ENCODE data around the gene PLA2G2C. TPM values are rescaled to one million over a fixed set of nuclear protein-coding genes. Genes with fewer than 3 reads are reported as not detected.

Gene PLA2G2C
- total RNA-seq, 2 experiments from 2014 or later, result not detected

DNA sequence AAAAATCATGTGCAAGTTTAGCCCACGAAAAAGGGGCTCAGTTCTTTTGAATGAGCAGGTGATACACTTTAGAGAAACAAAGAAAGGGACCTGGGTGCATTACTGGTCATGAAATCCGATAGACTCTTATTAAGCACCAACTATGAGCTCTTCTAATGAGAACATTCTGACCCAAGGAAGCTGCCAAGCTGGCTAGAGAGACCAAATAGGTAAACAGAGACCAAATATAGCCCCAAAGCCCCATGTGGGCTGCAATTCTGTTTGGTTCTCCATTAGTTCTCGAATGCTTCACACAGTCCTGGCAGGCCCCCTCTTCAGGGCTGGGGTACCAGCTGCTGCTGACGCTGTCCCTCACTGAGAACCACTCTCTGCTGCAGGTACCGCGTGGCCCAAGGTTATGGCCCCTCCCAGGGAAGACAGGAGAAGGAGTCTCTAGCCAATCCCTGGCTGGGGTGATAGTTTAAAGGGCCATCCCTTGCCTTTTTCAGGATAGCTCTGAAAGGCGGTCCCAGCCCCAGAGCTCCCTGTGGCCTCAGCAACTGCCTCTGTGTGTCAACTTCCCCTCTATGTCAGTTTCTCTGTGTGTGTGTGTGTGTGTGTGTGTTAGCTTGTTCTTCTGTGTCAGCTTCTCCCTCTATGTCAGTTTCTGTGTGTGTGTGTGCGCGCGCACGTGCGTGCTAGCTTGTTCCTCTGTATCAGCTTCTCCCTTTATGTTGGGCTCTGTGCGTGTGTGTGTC lies 7.5 kb downstream of the PLA2G2C start:
- no peak overlapping the region for H3K27ac Mint-ChIP-seq
- ChIA-PET POLR2A (interaction anchor here (0.5 to 1.1 kb wide), 2 partner anchors 8 to 31 kb away, joined by 4 to 5 read pairs; no protein-coding TSS in a partner anchor), CTCF (interaction anchor here (1.4 to 3.2 kb wide), 6 partner anchors 10 to 17 kb away, joined by 5 to 14 read pairs (median 10); no protein-coding TSS in a partner anchor)
- no peak for DNase-seq
- peaks cover 4% of the 10 kb centered on the region for H3K4me1 Mint-ChIP-seq
- no peak overlapping the region for H3K4me3 Mint-ChIP-seq
- peaks cover 12% of the 10 kb centered on the region for H3K9me3 Mint-ChIP-seq
- peaks cover 7% of the 10 kb centered on the region for H3K36me3 Mint-ChIP-seq (ENCODE audit: low read depth)
- H3K27me3 Mint-ChIP-seq, result peaks cover 8% of the 10 kb centered on the region

DNA sequence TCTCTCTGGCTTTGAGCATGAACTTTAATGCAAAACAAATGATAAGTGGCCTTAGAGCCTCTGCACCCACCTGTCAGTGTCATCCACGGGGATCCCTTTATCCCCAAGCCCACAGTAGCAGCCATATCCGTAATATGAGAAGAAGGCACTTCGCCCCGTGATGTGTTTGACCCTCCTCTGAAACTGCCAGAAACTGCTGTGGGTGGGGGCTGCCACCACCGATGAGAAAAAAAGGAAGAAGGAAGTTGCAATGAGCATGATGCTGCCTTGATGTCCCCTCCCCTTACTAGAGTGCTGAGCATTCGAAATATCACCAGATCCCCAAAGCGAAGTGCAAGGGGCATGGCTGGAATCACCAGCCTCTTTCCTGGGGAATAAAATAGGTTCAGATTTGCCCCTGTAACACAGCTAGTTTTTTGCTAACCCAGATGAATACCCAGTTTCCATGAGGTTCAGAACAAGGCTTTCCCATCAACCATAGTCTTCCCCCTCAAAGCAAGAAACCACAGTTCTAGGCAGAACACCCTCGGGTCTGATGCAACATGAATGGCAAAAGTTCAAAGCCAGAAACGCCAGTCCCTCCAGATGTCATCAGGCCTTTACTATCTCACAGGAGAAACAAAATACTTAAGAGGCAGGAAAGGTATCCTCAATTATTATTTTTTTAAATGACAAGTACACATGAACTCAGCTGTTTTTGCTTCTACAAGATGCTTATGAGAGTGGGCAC lies 11.2 kb downstream of the PLA2G2C start:
- peaks cover 8% of the 10 kb centered on the region for H3K9me3 Mint-ChIP-seq
- peaks cover 6% of the 10 kb centered on the region for H3K36me3 Mint-ChIP-seq (ENCODE audit: low read depth)
- H3K27ac Mint-ChIP-seq, result no peak overlapping the region
- ChIA-PET CTCF (interaction anchor here (0.9 to 3.3 kb wide), 3 partner anchors 9 to 23 kb away, joined by 3 to 15 read pairs (median 3); no protein-coding TSS in a partner anchor), POLR2A (no interaction called here)
- peaks cover 8% of the 10 kb centered on the region for H3K27me3 Mint-ChIP-seq
- DNase-seq, result no peak
- H3K4me1 Mint-ChIP-seq, result peaks cover 12% of the 10 kb centered on the region
- no peak overlapping the region for H3K4me3 Mint-ChIP-seq

DNA sequence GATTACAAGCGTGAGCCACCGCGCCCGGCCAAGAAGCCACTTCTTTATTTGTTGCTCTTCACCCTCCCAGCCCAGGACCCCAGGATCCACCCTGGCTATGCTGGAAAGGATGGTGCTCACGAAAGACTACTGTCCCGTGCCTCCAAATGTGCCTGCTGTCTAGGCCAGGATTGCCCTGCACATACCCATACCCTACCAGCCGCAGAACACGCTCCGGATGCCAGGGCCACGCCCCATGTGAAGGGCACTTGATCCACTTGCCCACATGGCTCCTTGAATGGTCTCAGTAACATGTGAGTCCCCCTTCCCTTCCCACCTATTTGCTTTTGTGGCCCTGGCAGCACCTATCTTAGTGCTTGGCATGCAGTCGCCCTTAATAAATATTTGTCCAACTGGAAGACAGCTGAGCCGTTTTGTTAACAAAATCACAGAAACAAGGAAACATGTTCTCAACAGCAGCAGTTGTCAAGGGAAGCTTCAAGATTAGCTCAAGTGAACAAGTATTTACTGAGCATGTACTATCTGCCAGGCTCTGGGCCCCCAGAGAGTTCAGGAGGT lies 14.2 kb downstream of the PLA2G2C start:
- POLR2A ChIA-PET, result interaction anchor here (1.3 kb wide), 1 partner anchor 7 kb away, joined by 4 read pairs; no protein-coding TSS in a partner anchor
- Mint-ChIP-seq H3K9me3 (no peaks in the 10 kb centered on the region), H3K27ac (no peak overlapping the region)

DNA sequence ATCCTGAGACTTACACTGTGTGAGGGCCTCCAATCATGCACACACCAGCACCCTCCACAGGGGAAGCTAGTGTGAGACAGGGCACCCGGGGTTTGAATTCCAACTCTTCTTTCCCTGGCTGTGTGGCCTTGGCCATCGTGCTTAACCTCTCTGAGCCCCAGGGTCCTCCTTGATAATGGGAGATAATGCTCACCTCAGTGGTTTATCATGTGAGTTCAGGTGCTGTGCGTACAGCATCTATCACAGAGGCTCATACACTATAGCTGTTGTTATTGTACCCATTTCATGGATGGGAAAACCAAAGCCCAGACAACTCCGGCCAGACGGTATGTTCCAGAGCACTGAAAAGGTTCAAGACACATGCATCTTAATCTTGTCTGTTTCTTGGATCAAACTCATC lies 16.4 kb downstream of the PLA2G2C start:
- Mint-ChIP-seq H3K4me1 (peaks cover 12% of the 10 kb centered on the region), H3K27ac (no peak overlapping the region), H3K36me3 (ENCODE audit: low read depth) (no peaks in the 10 kb centered on the region), H3K9me3 (peaks cover 4% of the 10 kb centered on the region), H3K27me3 (no peaks in the 10 kb centered on the region), H3K4me3 (no peak overlapping the region)
- CTCF ChIA-PET, result interaction anchor here (1.0 to 1.6 kb wide), 2 partner anchors 11 to 252 kb away, joined by 3 to 4 read pairs; no protein-coding TSS in a partner anchor
- DNase-seq, result no peak
- POLR2A ChIA-PET, result no interaction called here

More for the DNA sequence above, 14.2 kb downstream of the PLA2G2C start:
- CTCF ChIA-PET, result interaction anchor here (1.0 to 3.3 kb wide), 4 partner anchors 9 to 15 kb away, joined by 3 to 15 read pairs (median 4); no protein-coding TSS in a partner anchor
- Mint-ChIP-seq H3K27me3 (peaks cover 3% of the 10 kb centered on the region), H3K4me3 (no peak overlapping the region), H3K36me3 (ENCODE audit: low read depth) (no peaks in the 10 kb centered on the region), H3K4me1 (peaks cover 12% of the 10 kb centered on the region)
- DNase-seq, result no peak

DNA sequence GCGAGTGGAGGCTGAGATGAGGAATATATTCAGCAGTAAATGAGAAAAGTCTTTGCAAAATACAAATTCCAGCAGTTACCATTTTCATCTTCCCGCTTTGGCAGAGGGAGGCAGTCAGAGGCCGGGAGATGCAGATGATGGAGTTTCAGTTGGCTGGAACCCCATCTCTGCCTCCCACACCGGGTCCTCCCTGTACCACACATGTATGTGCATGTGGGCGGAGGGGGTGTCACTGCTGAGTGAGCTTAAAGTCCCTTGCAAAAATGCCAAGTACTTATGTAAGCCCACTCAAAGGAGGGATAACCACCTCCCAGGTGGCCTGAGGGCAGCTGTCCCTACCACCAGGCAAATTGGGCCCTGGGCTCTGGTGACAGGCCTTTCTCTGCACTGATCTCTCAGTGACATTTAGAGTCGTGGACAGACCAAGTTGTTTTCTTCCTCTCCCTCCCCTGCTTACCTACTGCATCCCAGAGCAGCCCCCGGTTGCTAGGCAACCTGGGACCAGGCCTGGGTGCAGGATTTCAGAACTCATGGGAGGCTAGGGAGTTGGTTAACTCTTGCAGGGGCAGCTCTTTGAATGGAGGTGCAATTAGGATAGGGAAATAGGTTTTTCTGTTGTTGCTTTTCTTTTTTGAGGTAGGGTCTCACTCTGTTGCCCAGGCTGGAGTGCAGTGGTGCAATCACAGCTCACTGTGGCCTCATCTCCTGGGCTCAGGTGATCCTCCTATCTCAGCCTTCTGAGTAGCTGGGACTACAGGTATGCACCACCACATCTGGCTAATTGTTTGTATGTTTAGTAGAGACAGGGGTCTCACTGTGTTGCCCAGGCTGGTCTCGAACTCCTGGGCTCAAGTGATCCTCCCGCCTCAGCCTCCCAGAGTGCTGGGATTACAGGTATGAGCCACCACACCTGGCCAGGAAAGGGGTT lies 17.5 kb downstream of the PLA2G2C start:
- ChIA-PET POLR2A (no interaction called here), CTCF (interaction anchor here (0.5 to 1.4 kb wide), 6 partner anchors 8 to 365 kb away, joined by 3 read pairs; no protein-coding TSS in a partner anchor)
- no peak overlapping the region for H3K27ac Mint-ChIP-seq
- H3K9me3 Mint-ChIP-seq, result peaks cover 8% of the 10 kb centered on the region
- H3K27me3 Mint-ChIP-seq, result peaks cover 2% of the 10 kb centered on the region
- no peaks in the 10 kb centered on the region for H3K36me3 Mint-ChIP-seq (ENCODE audit: low read depth)
- peaks cover 12% of the 10 kb centered on the region for H3K4me1 Mint-ChIP-seq
- no peak overlapping the region for H3K4me3 Mint-ChIP-seq
- DNase-seq, result no peak

DNA sequence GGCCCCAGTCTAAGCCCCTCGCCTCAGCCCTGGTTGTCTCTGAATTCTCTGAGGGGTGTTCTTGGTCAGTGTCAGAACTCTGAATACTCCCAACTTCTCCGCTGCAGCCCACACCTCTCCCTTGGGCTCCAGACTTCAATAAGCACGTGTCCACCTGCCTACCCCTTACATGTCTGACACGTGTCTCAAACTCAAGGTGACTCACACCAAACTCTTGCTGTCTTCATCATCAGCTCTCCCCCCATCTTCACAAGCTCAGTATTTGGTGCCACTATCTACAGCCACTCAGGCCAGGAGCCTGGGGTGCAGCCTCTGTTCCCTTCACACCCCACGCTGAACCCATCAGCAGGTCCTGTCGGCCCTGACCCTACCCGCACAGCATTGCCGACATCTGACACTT lies 19.2 kb downstream of the PLA2G2C start:
- POLR2A ChIA-PET, result no interaction called here
- Mint-ChIP-seq H3K4me3 (no peak overlapping the region), H3K27ac (no peak overlapping the region), H3K4me1 (peaks cover 8% of the 10 kb centered on the region), H3K9me3 (peaks cover 18% of the 10 kb centered on the region), H3K36me3 (ENCODE audit: low read depth) (no peaks in the 10 kb centered on the region), H3K27me3 (peaks cover 2% of the 10 kb centered on the region)
- DNase-seq, result no peak
- CTCF ChIA-PET, result interaction anchor here (2.0 to 3.6 kb wide), 3 partner anchors 10 to 28 kb away, joined by 6 to 14 read pairs (median 13); no protein-coding TSS in a partner anchor

DNA sequence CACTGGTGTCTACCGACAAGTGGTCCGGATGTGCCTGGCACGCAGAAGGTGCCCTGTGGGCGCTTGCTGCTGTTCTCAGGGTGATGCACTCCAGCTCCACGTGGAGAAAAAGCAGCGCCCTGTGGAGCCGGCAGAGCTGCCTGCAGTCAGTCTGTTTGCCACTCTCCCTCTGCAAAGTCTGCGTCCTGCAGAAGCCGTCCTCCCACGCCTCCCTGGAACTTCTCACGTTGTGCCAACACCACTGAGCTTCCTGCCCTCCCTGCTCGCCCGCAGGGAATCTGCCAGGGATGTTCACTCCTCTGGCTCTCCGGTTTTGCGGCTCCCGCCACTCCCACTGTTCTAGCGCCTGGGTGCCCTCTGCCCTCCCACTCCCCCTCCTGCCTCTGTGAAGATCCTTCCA lies 20.3 kb downstream of the PLA2G2C start:
- peaks cover 2% of the 10 kb centered on the region for H3K27me3 Mint-ChIP-seq
- H3K36me3 Mint-ChIP-seq (ENCODE audit: low read depth), result no peaks in the 10 kb centered on the region
- ChIA-PET POLR2A (no interaction called here), CTCF (interaction anchor here (0.9 to 3.6 kb wide), 7 partner anchors 8 to 46 kb away, joined by 3 to 14 read pairs (median 6); no protein-coding TSS in a partner anchor)
- no peak overlapping the region for H3K27ac Mint-ChIP-seq
- no peaks in the 10 kb centered on the region for H3K4me1 Mint-ChIP-seq
- DNase-seq, result no peak
- H3K4me3 Mint-ChIP-seq, result no peak overlapping the region
- peaks cover 24% of the 10 kb centered on the region for H3K9me3 Mint-ChIP-seq

DNA sequence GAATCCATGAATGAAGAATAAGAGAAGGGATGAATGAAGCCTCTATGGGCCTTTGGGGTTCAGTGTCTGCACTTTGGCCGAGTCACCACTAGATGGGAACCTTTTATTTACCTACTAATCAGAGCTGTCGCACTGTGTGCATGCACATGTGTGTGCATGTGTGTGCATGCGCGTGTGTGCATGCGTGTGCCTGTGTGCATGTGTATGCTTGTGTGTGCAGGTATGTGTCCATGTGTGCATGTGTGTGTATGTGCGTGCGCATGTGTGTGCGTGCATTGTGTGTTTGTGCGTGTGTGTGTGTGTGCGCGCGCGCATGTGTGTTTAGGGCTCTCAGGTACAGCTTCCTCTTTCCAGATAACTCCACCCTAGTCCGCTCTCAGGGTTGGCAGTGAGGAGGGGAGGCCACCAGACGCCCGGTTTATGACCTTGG lies 20.8 kb downstream of the PLA2G2C start:
- H3K9me3 Mint-ChIP-seq, result peaks cover 29% of the 10 kb centered on the region
- peaks cover 2% of the 10 kb centered on the region for H3K27me3 Mint-ChIP-seq
- no peak overlapping the region for H3K4me3 Mint-ChIP-seq
- ChIA-PET CTCF (interaction anchor here (0.9 to 3.6 kb wide), 7 partner anchors 9 to 47 kb away, joined by 3 to 14 read pairs (median 6); no protein-coding TSS in a partner anchor), POLR2A (no interaction called here)
- H3K27ac Mint-ChIP-seq, result no peak overlapping the region
- DNase-seq, result no peak
- H3K36me3 Mint-ChIP-seq (ENCODE audit: low read depth), result no peaks in the 10 kb centered on the region
- no peaks in the 10 kb centered on the region for H3K4me1 Mint-ChIP-seq

DNA sequence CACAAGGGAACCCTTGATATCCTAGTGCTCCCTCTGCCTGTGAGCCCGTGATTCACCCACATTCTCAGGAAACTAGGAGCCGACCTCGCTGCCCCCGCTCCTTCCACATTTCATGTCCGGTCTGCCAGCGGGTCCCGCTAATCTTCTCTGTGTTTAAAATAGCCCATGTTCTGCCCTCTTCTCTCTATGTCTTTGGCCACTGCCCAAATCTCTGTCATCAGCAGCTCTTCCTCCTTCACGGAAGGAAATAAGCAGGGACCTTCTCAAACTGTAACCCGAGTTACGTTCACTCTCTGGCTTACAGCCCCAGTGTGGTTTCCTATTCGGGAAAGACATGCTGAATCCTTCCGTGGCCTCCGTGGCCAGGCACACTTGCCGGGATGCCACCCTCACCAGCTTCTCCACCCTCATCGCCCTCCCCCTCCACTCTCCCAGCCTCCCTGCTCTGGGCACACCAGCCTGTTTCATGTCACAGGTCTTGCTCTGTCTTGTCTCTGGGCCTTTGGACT lies 21.6 kb downstream of the PLA2G2C start:
- POLR2A ChIA-PET, result no interaction called here
- Mint-ChIP-seq H3K9me3 (peaks cover 36% of the 10 kb centered on the region), H3K4me1 (no peaks in the 10 kb centered on the region), H3K36me3 (ENCODE audit: low read depth) (no peaks in the 10 kb centered on the region), H3K27me3 (peaks cover 2% of the 10 kb centered on the region), H3K4me3 (no peak overlapping the region), H3K27ac (peak overlapping the region; percentile 27)
- CTCF ChIA-PET, result interaction anchor here (1.0 to 4.0 kb wide), 7 partner anchors 9 to 48 kb away, joined by 4 to 22 read pairs (median 13); no protein-coding TSS in a partner anchor
- no peak for DNase-seq

DNA sequence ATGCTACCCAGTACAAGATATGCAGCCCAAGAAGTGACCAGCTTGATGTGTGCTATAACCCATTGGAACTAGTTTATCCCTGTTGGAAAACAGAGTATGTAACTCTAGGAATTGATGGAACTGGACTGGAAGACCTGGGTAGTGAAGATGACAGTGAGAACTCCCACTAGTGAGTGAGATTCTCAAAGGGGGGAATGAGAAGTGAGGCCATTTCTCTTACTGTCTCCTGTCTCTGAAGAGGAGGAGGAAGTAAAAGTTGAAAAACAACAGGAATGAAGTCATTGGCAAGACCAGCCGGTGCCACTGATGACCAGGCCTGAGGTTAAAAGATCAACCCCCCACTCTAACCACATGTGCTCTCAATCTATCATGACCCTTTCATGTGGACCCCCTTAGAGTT lies 26.3 kb downstream of the PLA2G2C start:
- Mint-ChIP-seq H3K4me1 (no peaks in the 10 kb centered on the region), H3K36me3 (ENCODE audit: low read depth) (no peaks in the 10 kb centered on the region), H3K27ac (no peak overlapping the region), H3K27me3 (peaks cover 2% of the 10 kb centered on the region), H3K9me3 (peaks cover 43% of the 10 kb centered on the region), H3K4me3 (no peak overlapping the region)
- no peak for DNase-seq
- POLR2A ChIA-PET, result no interaction called here
- CTCF ChIA-PET, result interaction anchor here (1.5 kb wide), 1 partner anchor 13 kb away, joined by 4 read pairs; no protein-coding TSS in a partner anchor

DNA sequence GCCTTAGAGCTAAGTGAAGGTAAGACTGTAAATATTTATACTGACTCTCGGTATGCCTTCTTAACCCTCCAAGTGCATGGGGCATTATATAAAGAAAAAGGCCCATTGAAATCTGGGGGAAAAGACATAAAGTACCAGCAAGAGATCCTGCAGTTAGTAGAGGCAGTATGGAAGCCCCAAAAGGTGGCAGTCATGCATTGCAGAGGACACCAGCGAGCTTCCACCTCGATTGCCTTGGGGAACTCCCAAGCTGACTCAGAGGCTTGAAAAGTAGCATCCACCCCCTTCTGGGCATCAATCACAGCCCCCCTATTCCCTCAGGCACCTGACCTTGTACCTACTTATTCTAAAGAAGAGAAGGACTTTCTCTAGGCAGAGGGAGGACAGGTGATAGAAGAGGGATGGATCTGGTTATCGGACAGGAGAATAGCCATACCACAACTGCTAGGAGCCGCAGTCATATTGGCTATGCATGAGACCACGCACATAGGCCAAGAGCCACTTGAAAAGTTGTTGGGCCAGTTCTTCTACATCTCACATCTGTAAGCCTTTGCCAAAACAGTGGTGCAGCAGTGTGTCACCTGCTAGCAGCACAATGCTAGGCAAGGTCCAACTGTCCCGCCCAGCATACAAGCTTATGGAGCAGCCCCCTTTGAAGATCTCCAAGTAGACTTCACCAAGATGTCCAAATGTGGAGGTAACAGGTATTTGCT lies 27.8 kb downstream of the PLA2G2C start:
- ChIA-PET POLR2A (no interaction called here), CTCF (interaction anchor here (1.3 to 2.2 kb wide), 3 partner anchors 9 to 12 kb away, joined by 4 to 6 read pairs (median 4); no protein-coding TSS in a partner anchor)
- Mint-ChIP-seq H3K9me3 (peaks cover 38% of the 10 kb centered on the region), H3K4me3 (no peak overlapping the region), H3K36me3 (ENCODE audit: low read depth) (no peaks in the 10 kb centered on the region), H3K4me1 (peaks cover 13% of the 10 kb centered on the region), H3K27ac (no peak overlapping the region), H3K27me3 (no peaks in the 10 kb centered on the region)
- DNase-seq, result no peak
